ENCODE results near the gene PREX1.

- TF ChIP-seq CTCF (IDR thresholded peaks at IDR 0.05) (no peak), POLR2A (IDR thresholded peaks at IDR 0.05) (no peak), POLR2AphosphoS5 (IDR thresholded peaks at IDR 0.05) (no peak)
Measured at GRCh38 chr20:48710341-48711043, 117.3 kb downstream of the PREX1 start.
